OCI-LY7 (cell line): ENCODE measurements around the gene IQSEC1.

Source experiments
- CTCF ChIP-seq: fragments of 200-600 bp; sonication (generic); conservative IDR thresholded peaks from 2 replicates; pipeline ENCODE4 v1.5.1; 2014; ENCODE audit warnings: mild to moderate bottlenecking, antibody characterized with exemption, low read length, moderate library complexity, mixed read lengths
- EZH2phosphoT487 ChIP-seq: fragments of 200-600 bp; sonication (generic); IDR thresholded peaks from 2 replicates; pipeline ENCODE4 v1.6.1; 2018; ENCODE audit warnings: low read depth, borderline replicate concordance, mild to moderate bottlenecking, mixed run types, antibody characterized with exemption, low read length, moderate library complexity, mixed read lengths

- no peak for TF ChIP-seq CTCF
- TF ChIP-seq EZH2phosphoT487 = no peak
These were observed 94.5 kb downstream of the IQSEC1 start for GRCh38 chr3:12978682-12979081.
